HG03103 (cell line): ENCODE results near the gene FAM234A.
"Not testable (repeated sequence)": the region's sequence is repeated elsewhere in the genome, so short reads cannot be mapped to it uniquely, and the experiment has no call there.

Experiments used
- ATAC-seq: cut with Tn5 transposase; IDR thresholded peaks from one replicate; pipeline ENCODE4 v1.9.1; 2021; ENCODE audit warnings: low read depth; ENCODE audit not compliant: unreplicated experiment

Gene FAM234A

GRCh38 chr16:230351-230750 is 4.3 kb upstream of the FAM234A start:
- not testable (repeated sequence) for ATAC-seq

- ATAC-seq, result no peak
These were observed 3.7 kb upstream of the FAM234A start for GRCh38 chr16:230949-231348.

- no peak for ATAC-seq
These were observed 5.3 kb downstream of the FAM234A start for GRCh38 chr16:239948-240277.

- ATAC-seq, result no peak
These were observed 5.9 kb downstream of the FAM234A start for GRCh38 chr16:240559-240958.

GRCh38 chr16:242281-242680 is 7.7 kb downstream of the FAM234A start:
- no peak for ATAC-seq

- no peak for ATAC-seq
These were observed 8.7 kb downstream of the FAM234A start for GRCh38 chr16:243348-243747.

GRCh38 chr16:245105-245504 is 10.5 kb downstream of the FAM234A start:
- ATAC-seq, result no peak

- ATAC-seq, result no peak
These were observed 12.4 kb downstream of the FAM234A start for GRCh38 chr16:247027-247426.

- ATAC-seq, result no peak
These were observed 14.8 kb downstream of the FAM234A start for GRCh38 chr16:249431-249830.

- ATAC-seq, result no peak
These were observed 18.0 kb downstream of the FAM234A start for GRCh38 chr16:252366-253337.

- no peak for ATAC-seq
These were observed 19.2 kb downstream of the FAM234A start for GRCh38 chr16:253833-254232.

GRCh38 chr16:254461-254860 is 19.8 kb downstream of the FAM234A start:
- ATAC-seq, result no peak

GRCh38 chr16:255183-255582 is 20.6 kb downstream of the FAM234A start:
- ATAC-seq, result no peak

GRCh38 chr16:258091-258490 is 23.5 kb downstream of the FAM234A start:
- ATAC-seq, result not testable (repeated sequence)

GRCh38 chr16:259226-259625 is 24.6 kb downstream of the FAM234A start:
- no peak for ATAC-seq

- no peak for ATAC-seq
These were observed 25.2 kb downstream of the FAM234A start for GRCh38 chr16:259814-260253.

GRCh38 chr16:260326-260725 is 25.7 kb downstream of the FAM234A start:
- ATAC-seq, result no peak

- no peak for ATAC-seq
These were observed 26.5 kb downstream of the FAM234A start for GRCh38 chr16:261031-261691.

GRCh38 chr16:262121-262745 is 27.6 kb downstream of the FAM234A start:
- ATAC-seq, result no peak

- ATAC-seq, result no peak
These were observed 28.7 kb downstream of the FAM234A start for GRCh38 chr16:263182-263774.

GRCh38 chr16:263944-264343 is 29.3 kb downstream of the FAM234A start:
- no peak for ATAC-seq
